WTC11 (cell line): ENCODE measurements around the gene PTPN4.

ENCODE experiments used
- IRF2 ChIP-seq: sonication (generic); formaldehyde crosslinking; IDR thresholded peaks from 2 replicates; pipeline ENCODE4 v1.8.0; 2022; ENCODE audit warnings: low read depth, missing genetic modification reagents, borderline replicate concordance
- NR2C2 ChIP-seq: sonication (generic); formaldehyde crosslinking; IDR thresholded peaks from 2 replicates; pipeline ENCODE4 v1.8.0; 2022; ENCODE audit warnings: mild to moderate bottlenecking, missing genetic modification reagents
- SP1 ChIP-seq: sonication (generic); formaldehyde crosslinking; conservative IDR thresholded peaks from 2 replicates; pipeline ENCODE4 v1.8.1; 2022; ENCODE audit warnings: missing genetic modification reagents
- TF ChIP-seq, protein P1 (sequence below): fragments of 200-600 bp; IDR thresholded peaks from 2 replicates; pipeline ENCODE4 v1.8.0; 2022; ENCODE audit warnings: antibody characterized with exemption
- TF ChIP-seq, protein P2 (sequence below): sonication (generic); formaldehyde crosslinking; IDR thresholded peaks from 2 replicates; pipeline ENCODE4 v1.8.0; 2022; ENCODE audit warnings: mild to moderate bottlenecking, missing genetic modification reagents
- TF ChIP-seq, protein P3 (sequence below): sonication (generic); formaldehyde crosslinking; IDR thresholded peaks from 2 replicates; pipeline ENCODE4 v1.8.0; 2022; ENCODE audit warnings: missing genetic modification reagents

DNA sequence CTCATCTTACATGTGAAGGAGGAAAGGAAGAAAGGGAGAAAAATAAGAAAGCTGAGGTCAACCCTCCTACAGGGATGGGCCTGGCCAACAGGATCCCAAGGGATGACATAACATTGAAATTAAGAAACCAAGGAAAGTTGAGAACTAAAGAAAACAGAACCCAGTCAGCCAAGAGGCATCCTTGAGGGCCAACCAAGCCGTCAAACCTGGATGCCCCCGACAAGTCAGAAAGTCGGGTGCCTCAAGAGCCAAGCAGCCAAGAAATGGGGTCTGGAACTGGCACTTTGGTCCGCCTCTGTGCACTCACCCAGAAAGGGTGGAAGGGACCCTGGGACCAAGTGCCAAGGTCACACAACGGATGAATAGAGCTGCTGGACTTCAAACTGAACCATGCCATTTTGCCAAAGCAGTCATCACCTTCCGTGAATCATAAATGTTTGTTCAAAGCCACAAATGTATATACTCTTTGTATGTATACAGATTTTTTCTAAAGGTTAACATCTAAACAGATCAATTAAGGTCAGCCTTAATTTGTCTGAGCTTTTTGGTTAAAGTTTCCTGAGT lies 27.0 kb upstream of the PTPN4 start:
- TF ChIP-seq, protein P1, sequence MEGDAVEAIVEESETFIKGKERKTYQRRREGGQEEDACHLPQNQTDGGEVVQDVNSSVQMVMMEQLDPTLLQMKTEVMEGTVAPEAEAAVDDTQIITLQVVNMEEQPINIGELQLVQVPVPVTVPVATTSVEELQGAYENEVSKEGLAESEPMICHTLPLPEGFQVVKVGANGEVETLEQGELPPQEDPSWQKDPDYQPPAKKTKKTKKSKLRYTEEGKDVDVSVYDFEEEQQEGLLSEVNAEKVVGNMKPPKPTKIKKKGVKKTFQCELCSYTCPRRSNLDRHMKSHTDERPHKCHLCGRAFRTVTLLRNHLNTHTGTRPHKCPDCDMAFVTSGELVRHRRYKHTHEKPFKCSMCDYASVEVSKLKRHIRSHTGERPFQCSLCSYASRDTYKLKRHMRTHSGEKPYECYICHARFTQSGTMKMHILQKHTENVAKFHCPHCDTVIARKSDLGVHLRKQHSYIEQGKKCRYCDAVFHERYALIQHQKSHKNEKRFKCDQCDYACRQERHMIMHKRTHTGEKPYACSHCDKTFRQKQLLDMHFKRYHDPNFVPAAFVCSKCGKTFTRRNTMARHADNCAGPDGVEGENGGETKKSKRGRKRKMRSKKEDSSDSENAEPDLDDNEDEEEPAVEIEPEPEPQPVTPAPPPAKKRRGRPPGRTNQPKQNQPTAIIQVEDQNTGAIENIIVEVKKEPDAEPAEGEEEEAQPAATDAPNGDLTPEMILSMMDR: no peak
- TF ChIP-seq, protein P2, sequence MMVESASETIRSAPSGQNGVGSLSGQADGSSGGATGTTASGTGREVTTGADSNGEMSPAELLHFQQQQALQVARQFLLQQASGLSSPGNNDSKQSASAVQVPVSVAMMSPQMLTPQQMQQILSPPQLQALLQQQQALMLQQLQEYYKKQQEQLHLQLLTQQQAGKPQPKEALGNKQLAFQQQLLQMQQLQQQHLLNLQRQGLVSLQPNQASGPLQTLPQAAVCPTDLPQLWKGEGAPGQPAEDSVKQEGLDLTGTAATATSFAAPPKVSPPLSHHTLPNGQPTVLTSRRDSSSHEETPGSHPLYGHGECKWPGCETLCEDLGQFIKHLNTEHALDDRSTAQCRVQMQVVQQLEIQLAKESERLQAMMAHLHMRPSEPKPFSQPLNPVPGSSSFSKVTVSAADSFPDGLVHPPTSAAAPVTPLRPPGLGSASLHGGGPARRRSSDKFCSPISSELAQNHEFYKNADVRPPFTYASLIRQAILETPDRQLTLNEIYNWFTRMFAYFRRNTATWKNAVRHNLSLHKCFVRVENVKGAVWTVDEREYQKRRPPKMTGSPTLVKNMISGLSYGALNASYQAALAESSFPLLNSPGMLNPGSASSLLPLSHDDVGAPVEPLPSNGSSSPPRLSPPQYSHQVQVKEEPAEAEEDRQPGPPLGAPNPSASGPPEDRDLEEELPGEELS (CRISPR knock-in tag): no peak
- TF ChIP-seq IRF2 (CRISPR knock-in tag) (no peak), NR2C2 (CRISPR knock-in tag) (no peak), SP1 (CRISPR knock-in tag) (no peak)
- TF ChIP-seq, protein P3, sequence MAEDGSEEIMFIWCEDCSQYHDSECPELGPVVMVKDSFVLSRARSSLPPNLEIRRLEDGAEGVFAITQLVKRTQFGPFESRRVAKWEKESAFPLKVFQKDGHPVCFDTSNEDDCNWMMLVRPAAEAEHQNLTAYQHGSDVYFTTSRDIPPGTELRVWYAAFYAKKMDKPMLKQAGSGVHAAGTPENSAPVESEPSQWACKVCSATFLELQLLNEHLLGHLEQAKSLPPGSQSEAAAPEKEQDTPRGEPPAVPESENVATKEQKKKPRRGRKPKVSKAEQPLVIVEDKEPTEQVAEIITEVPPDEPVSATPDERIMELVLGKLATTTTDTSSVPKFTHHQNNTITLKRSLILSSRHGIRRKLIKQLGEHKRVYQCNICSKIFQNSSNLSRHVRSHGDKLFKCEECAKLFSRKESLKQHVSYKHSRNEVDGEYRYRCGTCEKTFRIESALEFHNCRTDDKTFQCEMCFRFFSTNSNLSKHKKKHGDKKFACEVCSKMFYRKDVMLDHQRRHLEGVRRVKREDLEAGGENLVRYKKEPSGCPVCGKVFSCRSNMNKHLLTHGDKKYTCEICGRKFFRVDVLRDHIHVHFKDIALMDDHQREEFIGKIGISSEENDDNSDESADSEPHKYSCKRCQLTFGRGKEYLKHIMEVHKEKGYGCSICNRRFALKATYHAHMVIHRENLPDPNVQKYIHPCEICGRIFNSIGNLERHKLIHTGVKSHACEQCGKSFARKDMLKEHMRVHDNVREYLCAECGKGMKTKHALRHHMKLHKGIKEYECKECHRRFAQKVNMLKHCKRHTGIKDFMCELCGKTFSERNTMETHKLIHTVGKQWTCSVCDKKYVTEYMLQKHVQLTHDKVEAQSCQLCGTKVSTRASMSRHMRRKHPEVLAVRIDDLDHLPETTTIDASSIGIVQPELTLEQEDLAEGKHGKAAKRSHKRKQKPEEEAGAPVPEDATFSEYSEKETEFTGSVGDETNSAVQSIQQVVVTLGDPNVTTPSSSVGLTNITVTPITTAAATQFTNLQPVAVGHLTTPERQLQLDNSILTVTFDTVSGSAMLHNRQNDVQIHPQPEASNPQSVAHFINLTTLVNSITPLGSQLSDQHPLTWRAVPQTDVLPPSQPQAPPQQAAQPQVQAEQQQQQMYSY (CRISPR knock-in tag): no peak
